HG03066 (cell line): ENCODE results near the gene FBXO3.

ENCODE experiments used
- ATAC-seq: cut with Tn5 transposase; IDR thresholded peaks from one replicate; pipeline ENCODE4 v1.9.1; 2021; ENCODE audit warnings: low read depth; ENCODE audit not compliant: unreplicated experiment

Gene FBXO3

GRCh38 chr11:33703788-33704187 lies 70.5 kb downstream of the FBXO3 start:
- ATAC-seq, result no peak

GRCh38 chr11:33703234-33703633 lies 71.1 kb downstream of the FBXO3 start:
- no peak for ATAC-seq

- ATAC-seq, result no peak
Measured at GRCh38 chr11:33701302-33702230, 72.8 kb downstream of the FBXO3 start.

DNA sequence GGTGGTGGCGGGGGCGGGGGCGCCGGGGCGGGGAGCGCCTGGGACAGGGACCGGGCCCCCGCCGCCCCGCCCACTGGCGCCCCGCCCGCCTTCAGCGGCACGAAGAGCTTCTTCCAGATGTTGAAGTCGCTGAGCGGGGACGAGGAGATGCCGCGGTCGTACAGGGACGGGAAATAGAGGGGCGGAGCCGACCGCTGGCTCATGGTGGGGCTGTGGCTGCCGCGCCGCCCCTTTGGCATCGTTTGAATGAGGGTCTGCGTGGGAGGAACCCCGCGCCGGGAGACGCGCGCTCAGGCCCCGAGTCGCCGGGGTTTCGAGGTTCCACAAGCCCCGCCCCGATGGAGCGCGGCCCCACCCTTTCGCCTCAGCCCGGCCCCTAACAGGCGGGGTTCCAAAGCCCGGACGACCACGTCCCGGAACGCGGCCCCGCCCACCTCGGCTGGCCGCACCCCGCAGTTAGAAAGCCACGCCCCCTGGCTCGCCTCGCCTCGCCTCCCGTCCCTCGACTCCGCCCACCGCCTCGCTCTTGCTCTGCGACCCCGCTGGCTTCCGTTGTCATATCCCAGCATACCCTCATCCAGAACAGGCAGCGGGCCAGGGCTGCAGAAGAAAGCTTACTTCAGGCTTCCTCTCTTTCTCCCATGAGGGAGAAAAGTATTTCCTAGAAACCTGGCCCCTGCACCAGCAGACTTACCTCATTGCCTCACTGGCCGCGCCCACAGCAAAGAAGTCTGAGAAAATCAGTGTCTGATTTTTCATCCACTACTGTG lies 73.6 kb downstream of the FBXO3 start, which contains the start of gene C11orf91:
Gene C11orf91, minus strand, starts transcription at position 325 of the 770 bp plus-strand sequence. Its CDS starts 86 bp downstream, at position 239.
- peak; percentile 89 for ATAC-seq

DNA sequence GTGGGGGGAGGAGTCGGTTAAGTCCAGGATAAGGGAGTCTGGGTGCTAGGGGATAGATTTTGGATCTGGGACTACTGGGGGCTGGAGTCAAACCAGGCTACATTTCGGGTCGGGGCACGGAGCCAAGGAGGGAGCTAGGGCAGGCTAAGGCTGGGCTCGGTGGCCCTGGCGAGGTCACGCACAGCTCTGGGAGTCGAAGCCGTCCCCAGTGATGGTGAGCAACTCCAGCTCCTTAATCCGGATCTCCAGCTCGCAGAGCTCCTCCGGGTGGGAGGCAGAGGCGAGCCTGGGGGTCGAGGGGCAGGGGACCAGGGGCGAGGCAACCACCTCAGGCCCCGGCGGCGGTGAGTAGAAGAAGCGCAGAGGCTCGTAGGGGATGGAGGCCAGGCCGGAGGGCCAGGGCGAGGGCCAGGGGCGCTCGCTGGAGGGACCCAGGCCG lies 74.2 kb downstream of the FBXO3 start:
- no peak for ATAC-seq

- no peak for ATAC-seq
Measured at GRCh38 chr11:33699515-33700062, 74.7 kb downstream of the FBXO3 start.

GRCh38 chr11:33698921-33699320 lies 75.4 kb downstream of the FBXO3 start:
- no peak for ATAC-seq

DNA sequence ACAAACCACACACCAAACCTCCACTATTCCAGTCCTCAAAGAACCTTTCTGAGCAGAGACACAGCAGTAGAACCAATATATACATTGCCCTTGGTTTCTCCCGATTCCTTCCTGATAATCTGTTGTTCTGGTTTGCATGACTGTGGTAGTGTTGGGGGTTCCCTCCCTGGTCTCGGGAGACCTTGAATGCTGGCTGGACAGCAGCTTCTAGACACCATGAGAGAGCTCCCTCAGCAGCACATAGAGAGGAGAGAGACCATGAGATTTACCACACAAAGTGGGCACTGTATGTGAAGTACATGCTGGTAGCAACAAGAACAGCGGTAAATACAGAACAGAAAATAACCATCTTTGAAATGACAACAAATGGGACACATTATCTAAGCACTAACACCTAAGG lies 76.3 kb downstream of the FBXO3 start:
- no peak for ATAC-seq

- ATAC-seq, result no peak
Measured at GRCh38 chr11:33696931-33697638, 77.2 kb downstream of the FBXO3 start.

DNA sequence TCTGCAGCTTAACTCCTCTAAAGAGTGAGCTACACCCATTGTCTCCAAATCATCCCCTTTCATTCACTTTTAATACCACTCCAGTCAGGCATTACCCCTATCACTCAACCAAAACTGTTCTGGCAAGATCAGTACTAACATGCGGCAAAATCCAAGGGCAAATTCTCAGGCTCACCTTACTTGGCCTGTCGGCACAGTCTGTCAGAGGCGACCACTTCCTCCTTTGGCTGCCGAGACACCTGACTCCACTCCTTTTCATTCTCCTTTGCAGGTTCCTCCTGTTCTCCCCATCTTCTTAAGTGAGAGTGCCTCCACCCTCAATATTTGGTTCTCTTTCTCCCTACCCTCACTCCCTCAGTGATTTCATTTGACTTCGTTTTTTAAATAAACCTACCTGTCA lies 77.9 kb downstream of the FBXO3 start:
- ATAC-seq, result no peak

DNA sequence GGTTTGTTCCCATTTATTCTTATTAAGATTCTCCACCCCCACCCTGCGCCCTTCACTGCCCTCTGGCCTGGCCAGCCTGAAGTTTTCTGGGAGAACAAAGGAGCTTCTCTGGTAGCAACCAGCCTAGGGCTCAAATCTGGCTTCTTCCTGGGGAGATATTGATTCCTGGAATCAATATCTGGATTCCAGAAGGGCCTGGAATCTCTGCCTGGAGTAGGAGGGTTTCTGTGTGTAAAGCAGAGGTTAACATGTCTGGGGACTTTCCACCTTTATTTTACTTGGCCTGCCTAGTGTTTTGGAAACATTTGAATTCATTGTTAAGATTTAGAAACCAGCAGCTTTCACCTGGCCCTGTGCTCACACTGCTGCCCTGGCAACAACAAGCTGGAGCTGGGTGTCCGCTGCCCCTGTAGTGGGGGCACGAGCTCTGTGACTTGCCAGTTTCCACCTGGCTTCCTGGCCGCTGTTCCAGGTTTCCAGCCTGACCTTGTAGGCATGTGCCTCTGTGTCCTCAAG lies 79.2 kb downstream of the FBXO3 start:
- no peak for ATAC-seq

GRCh38 chr11:33694346-33695050 lies 79.8 kb downstream of the FBXO3 start:
- no peak for ATAC-seq

- ATAC-seq, result no peak
Measured at GRCh38 chr11:33692541-33692940, 81.8 kb downstream of the FBXO3 start.

DNA sequence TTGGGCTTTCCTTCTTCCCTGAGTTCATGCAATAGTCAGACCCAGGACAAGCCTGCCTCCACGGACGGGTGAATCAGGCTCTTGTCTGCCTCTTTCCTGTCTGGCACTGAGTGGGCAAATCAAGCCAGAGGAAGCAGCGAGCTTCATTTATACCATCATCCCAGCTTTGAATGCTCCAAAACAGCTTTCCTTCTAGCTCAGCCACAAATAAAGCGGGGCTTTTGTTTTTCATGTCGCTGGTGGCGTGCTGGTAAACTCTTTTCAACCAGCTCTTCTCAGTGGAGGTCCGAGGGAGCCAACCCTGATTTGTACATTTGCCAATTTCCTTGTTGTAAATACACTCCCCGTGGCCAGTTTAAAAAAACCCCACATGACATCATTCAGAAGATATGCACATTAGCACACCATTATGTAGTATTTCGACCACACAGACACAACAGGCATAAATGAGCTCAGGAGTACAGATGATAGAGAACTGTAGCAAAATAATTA lies 82.3 kb downstream of the FBXO3 start:
- ATAC-seq, result no peak

GRCh38 chr11:33691066-33691864 lies 83.1 kb downstream of the FBXO3 start:
- no peak for ATAC-seq
